SK-N-MC (cell line): Measurements from ENCODE around the gene DCTPP1.

Experiments
- DNase-seq: peaks from one replicate; pipeline ENCODE4 v3.0.0-alpha.2; 2011; ENCODE audit warnings: low read depth, low spot score
- H3K27ac ChIP-seq: fragments of 200-600 bp; sonication (generic); 2 replicates; pipeline ENCODE4 v1.5.1; 2016; ENCODE audit warnings: mixed run types
- H3K36me3 ChIP-seq: fragments of 200-600 bp; sonication (generic); 2 replicates; pipeline ENCODE4 v1.6.1; 2017; ENCODE audit warnings: antibody characterized with exemption, low read length, mixed read lengths; ENCODE audit not compliant: insufficient read depth
- H3K4me3 ChIP-seq: fragments of 200-600 bp; sonication (generic); 2 replicates; pipeline ENCODE4 v1.5.1; 2016
- H3K9ac ChIP-seq: fragments of 200-600 bp; sonication (generic); 2 replicates; pipeline ENCODE4 v1.8.0; 2017; ENCODE audit warnings: mixed run types, mixed read lengths; ENCODE audit not compliant: insufficient read length
- H3K9me3 ChIP-seq: fragments of 200-600 bp; sonication (generic); 2 replicates; pipeline ENCODE4 v1.6.1; 2017; ENCODE audit warnings: low read depth, mild to moderate bottlenecking, antibody characterized with exemption, low read length, moderate library complexity, mixed read lengths
- EZH2 ChIP-seq: fragments of 200-600 bp; sonication (generic); IDR thresholded peaks from one replicate; pipeline ENCODE4 v1.6.1; 2017; ENCODE audit warnings: antibody characterized with exemption
- FOXP2 ChIP-seq: optimal IDR thresholded peaks from 2 replicates; pipeline ENCODE3; 2011; ENCODE audit warnings: mild to moderate bottlenecking, moderate library complexity; ENCODE audit not compliant: insufficient read depth; ENCODE audit errors: extremely low read length, control extremely low read depth
- POLR2AphosphoS5 ChIP-seq: IDR thresholded peaks from 2 replicates; pipeline ENCODE4 v1.6.1; 2012; ENCODE audit warnings: mild to moderate bottlenecking, low read depth, low read length, borderline replicate concordance

Gene DCTPP1

DNA sequence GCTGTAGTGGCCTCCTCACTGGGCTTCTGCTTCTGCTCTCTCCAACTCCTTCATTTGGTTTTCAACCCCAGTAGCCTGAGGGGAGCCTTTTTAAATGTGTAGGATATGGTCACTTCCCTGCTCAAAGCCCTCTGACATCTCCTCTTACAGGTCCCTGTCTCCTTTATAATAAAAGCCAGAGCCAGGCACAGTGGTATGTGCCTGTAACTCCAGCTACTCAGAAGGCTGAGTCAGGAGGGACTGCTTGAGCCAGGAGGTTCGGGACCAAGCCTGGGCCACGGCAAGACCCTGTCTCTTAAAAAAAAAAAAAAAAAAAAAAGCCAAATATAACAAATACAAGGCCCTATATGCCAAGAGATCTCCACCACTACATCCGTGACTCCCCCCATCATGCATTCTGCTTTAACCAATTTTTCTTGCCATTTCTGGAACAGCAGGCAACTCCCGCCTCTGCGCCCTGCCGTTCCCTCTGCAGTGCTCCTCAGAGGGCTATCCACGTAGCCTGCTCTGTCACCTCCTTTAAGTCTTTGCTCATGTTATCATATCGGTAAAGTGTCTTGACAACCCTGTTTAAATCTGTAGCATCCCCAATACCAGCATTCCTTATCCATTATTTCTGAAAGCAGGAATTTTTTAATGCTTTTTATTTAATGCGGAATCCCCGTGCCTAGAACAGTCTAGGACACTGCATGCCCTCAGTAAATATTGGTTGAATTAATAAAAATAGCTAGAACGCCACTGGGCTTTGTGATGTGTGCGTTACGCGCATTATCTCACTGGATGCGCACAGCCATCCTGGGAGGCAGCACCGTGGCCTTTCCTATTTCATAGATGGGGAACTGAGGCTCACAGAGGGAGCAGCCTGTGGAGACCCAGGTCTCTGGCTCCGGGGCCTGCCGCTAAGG, 13.0 kb downstream of the DCTPP1 start:
- DNase-seq: no peak
- TF ChIP-seq POLR2AphosphoS5 (no peak), EZH2 (no peak), FOXP2 (no peak)
- H3K4me3 ChIP-seq: peak overlapping the region; percentile 89
- peaks cover 18% of the 10 kb centered on the region for H3K36me3 ChIP-seq
- H3K9ac ChIP-seq: peak overlapping the region; percentile 73
- no peak overlapping the region for H3K27ac ChIP-seq
- H3K9me3 ChIP-seq: no peaks in the 10 kb centered on the region

DNA sequence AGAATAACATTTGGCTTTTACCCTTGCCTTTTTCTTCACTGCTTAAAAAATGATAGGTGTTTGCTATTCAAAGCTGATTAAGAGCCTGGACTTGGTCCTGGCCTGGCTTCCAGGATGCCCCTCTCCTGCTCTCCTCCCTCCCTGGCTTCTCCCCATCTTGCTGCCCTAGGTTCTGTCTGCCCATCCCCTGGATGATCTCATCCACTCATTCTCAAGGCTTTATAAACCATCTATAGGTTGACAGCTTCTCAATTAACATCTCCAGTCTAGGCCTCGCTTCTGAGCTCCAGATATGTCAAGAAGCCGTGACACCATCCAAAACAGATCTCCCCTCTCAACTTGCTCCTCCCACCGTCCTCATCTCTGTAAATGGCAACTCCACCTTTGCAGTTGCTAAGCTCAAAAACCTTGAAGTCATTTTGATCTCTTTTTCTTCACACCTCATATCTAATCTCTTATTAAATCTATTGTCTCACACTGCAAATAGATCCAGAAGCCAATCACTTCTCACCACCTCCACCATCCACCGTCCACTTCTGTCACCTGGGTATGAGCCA, 13.7 kb downstream of the DCTPP1 start:
- no peak for TF ChIP-seq EZH2
- no peak for TF ChIP-seq POLR2AphosphoS5
- TF ChIP-seq FOXP2: no peak
- H3K9ac ChIP-seq: no peak overlapping the region
- no peak overlapping the region for H3K4me3 ChIP-seq
- no peak overlapping the region for H3K27ac ChIP-seq
- no peaks in the 10 kb centered on the region for H3K9me3 ChIP-seq
- DNase-seq: no peak
- peaks cover 14% of the 10 kb centered on the region for H3K36me3 ChIP-seq

DNA sequence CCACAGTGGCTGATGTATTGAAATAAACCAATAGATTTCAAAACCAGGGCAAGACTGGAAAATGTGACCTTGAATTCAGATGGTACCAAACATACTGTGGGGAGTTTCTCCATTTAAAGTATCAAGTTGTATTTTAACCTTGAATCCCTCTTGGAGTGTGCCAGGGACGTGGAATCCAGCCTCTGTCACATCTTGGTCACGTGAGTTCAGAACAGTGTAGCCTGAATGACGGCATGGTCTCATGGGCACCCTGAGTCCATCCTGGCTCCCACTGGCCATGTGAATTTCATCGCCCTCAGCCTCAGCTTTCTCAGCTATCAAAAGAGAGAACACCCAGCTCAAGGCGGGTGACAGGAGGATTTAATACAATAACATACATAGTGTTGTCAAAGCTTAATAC, 15.7 kb downstream of the DCTPP1 start:
- DNase-seq: no peak
- Histone ChIP-seq H3K9ac (no peak overlapping the region), H3K9me3 (no peaks in the 10 kb centered on the region), H3K4me3 (no peak overlapping the region), H3K36me3 (peaks cover 10% of the 10 kb centered on the region), H3K27ac (no peak overlapping the region)
- TF ChIP-seq EZH2 (no peak), POLR2AphosphoS5 (no peak)

DNA sequence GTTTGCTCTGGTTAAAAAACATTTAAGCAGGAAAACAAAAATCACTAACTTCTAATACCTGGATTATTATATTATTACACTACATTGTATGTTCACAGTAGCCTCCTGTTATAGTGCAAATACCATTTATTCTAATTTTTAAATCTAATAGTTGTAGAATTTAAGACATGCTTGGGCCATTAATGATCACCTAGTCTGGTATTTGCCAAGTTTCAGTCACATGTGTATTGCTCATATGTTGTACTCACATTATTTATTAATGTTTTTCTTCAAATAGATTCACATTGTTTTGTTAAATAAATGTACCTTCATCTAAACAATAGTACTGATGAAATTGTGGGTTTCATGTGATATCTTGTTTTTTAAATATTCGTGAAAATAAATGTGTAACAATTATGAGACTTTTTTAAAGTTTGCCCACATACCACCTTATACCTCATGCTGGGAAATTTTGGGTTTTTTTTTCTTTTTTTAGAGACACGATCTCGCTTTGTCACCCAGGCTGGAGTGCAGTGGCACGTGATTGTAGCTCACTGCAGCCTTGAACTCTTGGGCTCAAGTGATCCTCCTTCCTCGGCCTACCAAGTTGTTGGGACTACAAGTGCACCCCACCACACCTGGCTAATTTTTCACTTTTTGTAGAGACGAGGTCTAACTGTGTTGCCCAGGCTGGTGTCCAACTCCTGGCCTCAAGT, 16.6 kb downstream of the DCTPP1 start:
- Histone ChIP-seq H3K9me3 (no peaks in the 10 kb centered on the region), H3K36me3 (peaks cover 10% of the 10 kb centered on the region), H3K27ac (no peak overlapping the region), H3K9ac (no peak overlapping the region), H3K4me3 (no peak overlapping the region)
- no peak for TF ChIP-seq EZH2
- no peak for TF ChIP-seq FOXP2
- TF ChIP-seq POLR2AphosphoS5: no peak
- no peak for DNase-seq

DNA sequence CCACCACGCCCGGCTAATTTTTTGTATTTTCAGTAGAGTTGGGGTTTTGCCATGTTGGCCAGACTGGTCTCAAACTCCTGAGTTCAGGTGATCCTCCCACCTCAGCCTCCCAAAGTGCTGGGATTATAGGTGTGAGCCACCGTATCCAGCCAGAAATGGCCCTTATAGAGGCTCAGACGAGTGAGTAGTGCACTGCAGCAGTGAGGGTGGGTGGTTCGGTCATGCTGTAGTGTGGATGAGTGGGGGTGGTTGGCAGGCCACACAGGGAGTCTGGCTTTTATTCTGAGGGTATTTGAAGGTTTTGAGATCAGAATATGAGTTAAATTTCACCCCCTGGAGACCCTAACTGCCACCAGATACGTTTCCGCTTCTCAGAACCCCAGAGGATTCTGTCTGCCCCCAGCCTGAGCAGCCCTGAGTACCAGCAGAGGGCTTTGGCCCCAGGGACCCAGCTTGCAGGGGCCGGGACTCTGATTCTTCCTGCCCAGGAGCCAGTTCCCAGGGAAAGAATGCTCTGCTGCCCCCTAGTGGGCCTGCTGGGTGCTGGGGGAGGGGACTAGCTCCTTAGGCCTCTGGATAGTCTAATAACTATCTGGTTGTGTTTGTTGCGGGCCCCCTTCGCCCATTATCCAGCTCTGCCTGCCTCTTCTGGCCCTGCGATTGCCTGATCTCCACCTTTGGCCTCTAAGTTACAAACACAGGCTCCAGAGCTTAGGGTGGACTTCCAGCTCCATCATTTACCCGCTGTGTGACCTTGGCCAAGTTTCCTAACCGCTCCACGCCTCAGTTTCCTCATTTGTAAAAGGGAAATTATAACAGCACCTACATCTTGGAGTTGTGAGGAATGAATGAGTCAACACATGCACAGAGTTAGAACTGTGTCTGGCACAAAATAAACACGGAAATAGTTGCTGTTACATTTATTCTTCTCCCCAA, 20.4 kb downstream of the DCTPP1 start:
- peak; percentile 47 for DNase-seq
- no peak overlapping the region for H3K9ac ChIP-seq
- no peak for TF ChIP-seq EZH2
- H3K9me3 ChIP-seq: no peaks in the 10 kb centered on the region
- H3K4me3 ChIP-seq: 0 out of 2 replicates have a peak overlapping the region, but pooled peaks have one; percentile 5
- no peak overlapping the region for H3K27ac ChIP-seq
- peaks cover 10% of the 10 kb centered on the region for H3K36me3 ChIP-seq

DNA sequence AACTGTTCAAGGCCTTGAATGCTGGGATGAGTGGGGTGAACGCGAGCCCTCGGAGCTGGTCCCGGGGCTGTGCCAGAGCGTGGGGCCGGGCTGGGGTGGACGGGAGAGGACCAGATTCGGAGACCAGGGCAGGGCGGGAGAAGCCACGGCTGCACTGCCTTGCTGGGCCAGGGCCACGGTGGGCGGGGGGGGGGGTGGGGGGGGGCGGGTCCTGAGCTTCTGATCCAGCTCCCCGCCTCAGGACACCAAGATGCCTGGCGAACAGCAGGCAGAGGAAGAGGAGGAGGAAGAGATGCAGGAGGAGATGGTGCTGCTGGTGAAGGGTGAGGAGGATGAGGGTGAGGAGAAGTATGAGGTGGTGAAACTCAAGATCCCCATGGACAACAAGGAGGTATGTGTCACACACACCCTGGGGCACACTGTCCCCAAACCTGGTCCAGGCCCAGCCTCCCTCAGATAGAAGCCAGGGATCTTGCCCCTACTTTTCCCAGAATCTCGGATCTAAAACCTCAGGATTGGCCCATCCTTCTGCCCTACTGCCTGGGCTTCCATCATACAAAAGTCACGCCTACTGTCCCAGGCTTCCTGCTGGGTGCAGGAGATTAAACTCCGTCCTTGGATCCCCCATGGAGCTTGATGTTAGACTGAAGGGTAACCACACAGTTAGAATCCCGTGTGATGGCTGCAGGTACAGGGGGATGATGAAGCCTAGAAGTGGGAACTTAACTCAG, 21.9 kb downstream of the DCTPP1 start:
- no peak for DNase-seq
- TF ChIP-seq FOXP2 (no peak), EZH2 (no peak), POLR2AphosphoS5 (no peak)
- Histone ChIP-seq H3K36me3 (peaks cover 3% of the 10 kb centered on the region), H3K4me3 (peak overlapping the region; percentile 90), H3K9me3 (no peaks in the 10 kb centered on the region), H3K9ac (peak overlapping the region; percentile 73), H3K27ac (no peak overlapping the region)

DNA sequence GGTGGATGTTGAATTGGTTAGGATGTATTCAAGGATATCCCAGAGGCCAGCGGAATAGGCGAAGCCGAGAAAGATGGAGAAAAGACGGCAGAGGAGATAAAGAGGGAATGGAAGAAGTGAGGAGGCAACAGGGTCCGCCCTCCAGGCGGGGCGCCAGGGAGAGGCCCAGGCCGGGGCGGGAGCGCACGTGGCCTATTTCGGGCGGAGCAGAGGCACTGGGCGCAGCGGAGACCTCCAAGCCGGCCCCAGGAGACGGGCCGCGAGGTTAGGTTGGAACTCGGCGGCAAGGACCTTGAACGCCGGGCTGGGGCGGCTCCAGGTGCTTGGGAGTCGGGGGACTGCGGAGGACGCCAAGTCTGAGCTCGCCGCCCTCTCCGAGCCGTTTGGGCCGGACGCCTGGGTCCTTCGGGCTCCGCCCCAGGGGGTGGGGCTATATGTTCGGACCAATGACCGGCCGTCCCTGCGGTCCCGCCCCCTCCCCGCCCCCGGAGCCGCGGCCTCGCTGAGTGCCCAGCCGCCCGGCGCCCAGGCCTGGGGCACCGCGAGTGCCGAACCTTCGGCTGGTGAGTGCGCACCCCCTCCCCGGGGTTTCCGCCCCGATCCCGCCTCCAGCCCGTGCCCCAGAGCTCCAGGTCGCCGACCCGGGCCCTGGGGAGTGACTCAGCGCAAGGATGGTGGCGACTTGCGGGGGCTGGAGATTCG, 22.6 kb downstream of the DCTPP1 start, which contains the start of gene ZNF771:
TSS of gene ZNF771 (plus strand) at position 505 of the 702 bp plus-strand sequence. CDS start 448 bp downstream, outside the sequence.
- peak within 1 kb of the TSS; percentile 73 for H3K9ac ChIP-seq
- no peaks in the 10 kb centered on the region for H3K9me3 ChIP-seq
- peak within 1 kb of the TSS; percentile 90 for H3K4me3 ChIP-seq
- no peak for TF ChIP-seq EZH2
- no peak for TF ChIP-seq FOXP2
- peak; percentile 81 for TF ChIP-seq POLR2AphosphoS5
- H3K27ac ChIP-seq: no peak within 1 kb of the TSS
- H3K36me3 ChIP-seq: no peaks in the 10 kb centered on the region; the same call in 1 of the 2 replicates
- no peak for DNase-seq
